H1 (cell line): ENCODE data around the gene ALPI. TPM values are rescaled to one million over a fixed set of nuclear protein-coding genes. Genes with fewer than 3 reads are reported as not detected.
A peak's percentile ranks its signal among the peaks of the same experiment; 100 is the strongest.

Experiments
- CTCF ChIA-PET: fragments of 300-600 bp; sonication (Branson Sonifier 250); formaldehyde crosslinking; loops from one replicate; lab custom pipeline; 2021; ENCODE audit not compliant: partially characterized antibody; lab: Charles Lee
- POLR2A ChIA-PET: fragments of 300-600 bp; sonication (Branson Sonifier 250); formaldehyde crosslinking; loops from one replicate; lab custom pipeline; 2021; ENCODE audit warnings: inconsistent platforms; ENCODE audit not compliant: partially characterized antibody; lab: Charles Lee
- DNase-seq, 2 experiments: peaks; one replicate each; pipeline versions ENCODE4 v3.0.0 to v3.0.0-alpha.2; 2010 to 2022; ENCODE audit warnings: low spot score in 2 of 2, low read depth in 1 of 2, mixed read lengths in 1 of 2
- FAIRE-seq: peaks from 2 replicates; lab custom pipeline; 2011; peaks lifted over from hg19 to GRCh38; lab: Jason Lieb, UNC
- H2AFZ ChIP-seq: 2 replicates; pipeline ENCODE4 v1.8.1; 2012; ENCODE audit warnings: low read length, inconsistent platforms
- H2AK5ac ChIP-seq: 2 replicates; pipeline ENCODE4 v1.6.1; 2013; ENCODE audit warnings: low read depth, low read length
- H2BK120ac ChIP-seq: replicated peaks from 2 replicates; pipeline ENCODE3; 2013; ENCODE audit warnings: low read depth, low read length, inconsistent platforms
- H2BK12ac ChIP-seq: 2 replicates; pipeline ENCODE4 v1.6.1; 2013; ENCODE audit warnings: low read depth, low read length
- H2BK15ac ChIP-seq: 2 replicates; pipeline ENCODE4 v1.6.1; 2013; ENCODE audit warnings: low read length
- H2BK20ac ChIP-seq: 2 replicates; pipeline ENCODE4 v1.6.1; 2013; ENCODE audit warnings: low read length
- H2BK5ac ChIP-seq: 2 replicates; pipeline ENCODE4 v1.6.1; 2013; ENCODE audit warnings: low read depth, low read length
- H3K14ac ChIP-seq: 2 replicates; pipeline ENCODE4 v1.6.1; 2013; ENCODE audit warnings: inconsistent platforms; ENCODE audit not compliant: insufficient read length
- H3K18ac ChIP-seq: 2 replicates; pipeline ENCODE4 v1.6.1; 2013; ENCODE audit warnings: low read length; ENCODE audit errors: extremely low read depth
- H3K23ac ChIP-seq: 2 replicates; pipeline ENCODE4 v1.6.1; 2013; ENCODE audit warnings: inconsistent platforms; ENCODE audit not compliant: insufficient read length
- H3K23me2 ChIP-seq: 2 replicates; pipeline ENCODE4 v1.6.1; 2013; ENCODE audit warnings: low read depth, low read length
- H3K27ac ChIP-seq: 2 replicates; pipeline ENCODE4 v1.6.1; 2011; ENCODE audit warnings: low read depth, low read length, inconsistent platforms
- H3K27me3 ChIP-seq, 4 experiments: replicated peaks in 1 of 4; 1 replicate in 1 of 4; 2 replicates in 3 of 4; pipeline versions ENCODE4 v1.6.1 to v1.8.1; 2011 to 2013; ENCODE audit warnings: low read length in 3 of 4, mild to moderate bottlenecking in 3 of 4, inconsistent platforms in 2 of 4, mixed read lengths in 2 of 4, moderate library complexity in 1 of 4; ENCODE audit not compliant: control insufficient read depth in 3 of 4, insufficient read depth in 3 of 4; ENCODE audit errors: extremely low read depth in 1 of 4
- H3K36me3 ChIP-seq, 4 experiments: 2 replicates each; pipeline versions ENCODE4 v1.6.1 to v1.8.1; 2011 to 2013; ENCODE audit warnings: mild to moderate bottlenecking in 4 of 4, low read length in 3 of 4, moderate library complexity in 2 of 4, control low read depth in 1 of 4, inconsistent platforms in 1 of 4; ENCODE audit not compliant: insufficient read depth in 4 of 4, control insufficient read depth in 2 of 4
- H3K4ac ChIP-seq: replicated peaks from 2 replicates; pipeline ENCODE3; 2013; ENCODE audit warnings: low read length, low read depth, mixed read lengths, inconsistent platforms; ENCODE audit not compliant: insufficient read length
- H3K4me1 ChIP-seq, 4 experiments: replicated peaks in 1 of 4; 1 replicate in 1 of 4; 2 replicates in 3 of 4; pipeline versions ENCODE4 v1.6.1 to v1.8.1; 2011 to 2013; ENCODE audit warnings: low read length in 3 of 4, inconsistent platforms in 2 of 4, mixed read lengths in 1 of 4; ENCODE audit not compliant: insufficient read depth in 4 of 4, control insufficient read depth in 3 of 4
- H3K4me2 ChIP-seq, 2 experiments: 2 replicates each; pipeline versions ENCODE4 v1.6.1 to v1.8.1; 2011 to 2013; ENCODE audit warnings: low read depth in 2 of 2, low read length in 2 of 2, control low read depth in 1 of 2, inconsistent platforms in 1 of 2, mild to moderate bottlenecking in 1 of 2; ENCODE audit not compliant: insufficient read depth in 1 of 2
- H3K4me3 ChIP-seq, 4 experiments: fragments of 200-600, 300-600 bp in 1 of 4; sonication (generic), shearing (Covaris generic), sonication (Bioruptor Twin) in 1 of 4; 2 replicates each; pipeline versions ENCODE4 v1.5.1 to v1.8.1; 2011 to 2016; ENCODE audit warnings: low read length in 4 of 4, low read depth in 3 of 4, control low read depth in 2 of 4, inconsistent platforms in 2 of 4, mild to moderate bottlenecking in 2 of 4, mixed read lengths in 1 of 4, moderate library complexity in 1 of 4; ENCODE audit not compliant: insufficient read depth in 2 of 4; ENCODE audit errors: extremely low read depth in 1 of 4
- H3K56ac ChIP-seq: replicated peaks from 2 replicates; pipeline ENCODE3; 2013; ENCODE audit warnings: low read depth, mild to moderate bottlenecking, mixed read lengths, low read length, inconsistent platforms; ENCODE audit not compliant: insufficient read length
- H3K79me1 ChIP-seq: 2 replicates; pipeline ENCODE4 v1.6.1; 2013; ENCODE audit warnings: low read depth, low read length, control low read depth
- H3K79me2 ChIP-seq, 2 experiments: 2 replicates each; pipeline versions ENCODE4 v1.6.1 to v1.8.1; 2012 to 2013; ENCODE audit warnings: low read length in 2 of 2, mild to moderate bottlenecking in 2 of 2, inconsistent platforms in 1 of 2; ENCODE audit not compliant: insufficient read depth in 2 of 2, control insufficient read depth in 1 of 2
- H3K9ac ChIP-seq, 4 experiments: replicated peaks in 1 of 4; 1 replicate in 1 of 4; 2 replicates in 3 of 4; pipeline versions ENCODE4 v1.6.1 to v1.8.1; 2011 to 2013; ENCODE audit warnings: low read depth in 3 of 4, low read length in 3 of 4, control low read depth in 2 of 4, mild to moderate bottlenecking in 2 of 4, moderate library complexity in 2 of 4, inconsistent platforms in 1 of 4; ENCODE audit errors: extremely low read depth in 1 of 4
- H3K9me3 ChIP-seq, 2 experiments: 2 replicates each; pipeline versions ENCODE4 v1.6.1 to v1.8.1; 2012 to 2013; ENCODE audit warnings: mild to moderate bottlenecking in 2 of 2, moderate library complexity in 2 of 2, control low read depth in 1 of 2, inconsistent platforms in 1 of 2, low read depth in 1 of 2, low read length in 1 of 2, mixed read lengths in 1 of 2; ENCODE audit not compliant: insufficient read depth in 2 of 2
- H4K20me1 ChIP-seq, 2 experiments: replicated peaks in 1 of 2; 2 replicates each; pipeline versions ENCODE3 to v1.8.1; 2011 to 2013; ENCODE audit warnings: inconsistent platforms in 2 of 2, low read length in 2 of 2, mild to moderate bottlenecking in 1 of 2; ENCODE audit not compliant: insufficient read depth in 2 of 2, control insufficient read depth in 1 of 2
- H4K5ac ChIP-seq: 2 replicates; pipeline ENCODE4 v1.6.1; 2013; ENCODE audit warnings: low read length, low read depth, mixed read lengths, inconsistent platforms; ENCODE audit not compliant: insufficient read length
- H4K8ac ChIP-seq: 2 replicates; pipeline ENCODE4 v1.8.0; 2013; ENCODE audit warnings: mild to moderate bottlenecking, moderate library complexity, low read length, inconsistent platforms; ENCODE audit not compliant: insufficient read depth; ENCODE audit errors: extremely low read depth
- H4K91ac ChIP-seq: replicated peaks from 2 replicates; pipeline ENCODE3; 2013; ENCODE audit warnings: low read length, mixed read lengths, inconsistent platforms; ENCODE audit not compliant: insufficient read length
- ASH2L ChIP-seq: fragments of 200-600, 300-600 bp; sonication (generic); IDR thresholded peaks from one replicate; pipeline ENCODE4 v1.7.1; 2017; ENCODE audit warnings: low read length
- ATF2 ChIP-seq: IDR thresholded peaks from 2 replicates; pipeline ENCODE4 v1.6.1; 2012; ENCODE audit warnings: low read length, inconsistent platforms
- CHD1 ChIP-seq: IDR thresholded peaks from 2 replicates; pipeline ENCODE4 v1.6.1; 2012; ENCODE audit warnings: low read depth, low read length, improper control_type of control experiment
- EP300 ChIP-seq, 2 experiments: IDR thresholded peaks; 1 replicate in 1 of 2; 2 replicates in 1 of 2; pipeline ENCODE4 v1.6.1; 2011 to 2012; ENCODE audit warnings: low read depth in 2 of 2, low read length in 2 of 2, mild to moderate bottlenecking in 2 of 2, borderline replicate concordance in 1 of 2, inconsistent platforms in 1 of 2, moderate library complexity in 1 of 2
- RNF2 ChIP-seq: fragments of 200-900, 300-1000 bp; sonication (generic); IDR thresholded peaks from 2 replicates; pipeline ENCODE4 v1.7.1; 2016; ENCODE audit warnings: borderline replicate concordance, low read depth, mild to moderate bottlenecking, antibody characterized with exemption, low read length; ENCODE audit not compliant: poor library complexity, severe bottlenecking; ENCODE audit errors: missing control alignments
- SUZ12 ChIP-seq: fragments of 200-600 bp; sonication (generic); IDR thresholded peaks from 2 replicates; pipeline ENCODE4 v1.6.1; 2012; ENCODE audit warnings: mild to moderate bottlenecking, inconsistent platforms, low read length, moderate library complexity, mixed read lengths
- WGBS, 2 experiments: shearing (Covaris generic) in 1 of 2; methylation state at CpG; one replicate each; pipeline versions ENCODE4 v1.1.6 to v1.1.7; 2013 to 2015; ENCODE audit warnings: low lambda C conversion rate in 2 of 2, mixed read lengths in 2 of 2, inconsistent platforms in 1 of 2, low coverage in 1 of 2, missing lambda C conversion rate in 1 of 2; ENCODE audit not compliant: insufficient replicate concordance in 2 of 2, insufficient coverage in 1 of 2, insufficient read length in 1 of 2; ENCODE audit errors: extremely low coverage in 1 of 2, missing lambda C conversion rate in 1 of 2; 5-methylcytosine and 5-hydroxymethylcytosine counted together
- polyA plus RNA-seq, 7 experiments: library from polyadenylated mRNA; depleted of rRNA in 3 of 7; stranded (reverse) in 5 of 7; unstranded in 2 of 7; fragments of >200 nt in 5 of 7; fragments of 200-250 nt in 2 of 7; gene quantifications; 1 replicate in 5 of 7; 2 replicates in 1 of 7; 4 replicates in 1 of 7; pipeline versions ENCODE4 v1.2.1 to v1.2.3, GENCODE V29; 2011 to 2013; ENCODE audit warnings: missing spikeins in 2 of 7, mixed read lengths in 2 of 7
- total RNA-seq: library from RNA; stranded (reverse); fragmentation: NEBNext Ultra II Directional; extraction: Animal tissue kit (Norgen Biotek cat#: 25700); gene quantifications from 2 replicates; pipeline ENCODE4 v1.2.1, GENCODE V29; 2021
- TF ChIP-seq, protein P1 (sequence below): IDR thresholded peaks from 2 replicates; pipeline ENCODE4 v1.6.1; 2011; ENCODE audit warnings: low read length, improper control_type of control experiment
- TF ChIP-seq, protein P2 (sequence below): IDR thresholded peaks from 2 replicates; pipeline ENCODE4 v1.6.1; 2012; ENCODE audit warnings: inconsistent platforms

Gene ALPI
- total and polyA plus RNA-seq, 2 of the 8 experiments (the other 6 are each of a cell fraction or from before 2014, with no cell fraction given): not detected

DNA sequence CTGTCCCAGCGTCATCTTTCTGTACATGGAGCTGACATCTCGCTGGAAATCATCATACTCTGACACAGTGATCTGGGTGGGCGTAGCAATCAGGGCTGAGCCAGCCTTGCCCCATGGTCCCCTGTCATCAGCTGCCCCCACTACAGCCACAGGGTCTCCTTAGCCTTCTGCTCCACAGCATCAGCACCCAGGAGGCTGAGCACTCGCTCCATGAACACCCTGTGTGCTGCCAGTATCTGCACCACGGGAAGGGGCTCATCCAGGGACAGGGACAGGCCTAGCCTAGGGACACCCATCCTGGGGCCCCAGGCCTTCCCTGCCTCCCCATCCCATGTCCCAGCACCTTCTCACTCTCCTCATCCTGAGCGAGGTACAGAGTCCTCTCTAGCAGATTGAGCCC, 37.9 kb upstream of the ALPI start:
- POLR2A ChIA-PET: interaction anchor here (1.2 to 7.0 kb wide), 9 partner anchors 7 to 93 kb away, joined by 4 to 57 read pairs (median 5); partner anchors contain the start of gene ALPG
- H3K4me3 ChIP-seq: peak overlapping the region; percentile 69 to 95 (median 76); a peak in 6 of 8 replicates
- no peak for FAIRE-seq
- TF ChIP-seq ASH2L (no peak), ATF2 (no peak), SUZ12 (no peak), EP300 (IDR thresholded peaks at IDR 0.05; ENCODE audit: borderline replicate concordance in 1 of 2, low read depth in 2 of 2, low read length in 2 of 2) (no peak), RNF2 (no peak), CHD1 (no peak)
- TF ChIP-seq, protein P1, sequence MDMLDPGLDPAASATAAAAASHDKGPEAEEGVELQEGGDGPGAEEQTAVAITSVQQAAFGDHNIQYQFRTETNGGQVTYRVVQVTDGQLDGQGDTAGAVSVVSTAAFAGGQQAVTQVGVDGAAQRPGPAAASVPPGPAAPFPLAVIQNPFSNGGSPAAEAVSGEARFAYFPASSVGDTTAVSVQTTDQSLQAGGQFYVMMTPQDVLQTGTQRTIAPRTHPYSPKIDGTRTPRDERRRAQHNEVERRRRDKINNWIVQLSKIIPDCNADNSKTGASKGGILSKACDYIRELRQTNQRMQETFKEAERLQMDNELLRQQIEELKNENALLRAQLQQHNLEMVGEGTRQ: no peak
- TF ChIP-seq, protein P2, sequence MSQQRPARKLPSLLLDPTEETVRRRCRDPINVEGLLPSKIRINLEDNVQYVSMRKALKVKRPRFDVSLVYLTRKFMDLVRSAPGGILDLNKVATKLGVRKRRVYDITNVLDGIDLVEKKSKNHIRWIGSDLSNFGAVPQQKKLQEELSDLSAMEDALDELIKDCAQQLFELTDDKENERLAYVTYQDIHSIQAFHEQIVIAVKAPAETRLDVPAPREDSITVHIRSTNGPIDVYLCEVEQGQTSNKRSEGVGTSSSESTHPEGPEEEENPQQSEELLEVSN: no peak

More for the DNA sequence above, 37.9 kb upstream of the ALPI start:
- Histone ChIP-seq H3K36me3 (peaks cover 8 to 58% (median 33%) of the 10 kb centered on the region in 4 experiments), H2BK12ac (peak overlapping the region; percentile 75; the same call in 1 of the 2 replicates), H3K79me2 (peaks cover 0 to 44% of the 10 kb centered on the region in 2 experiments; a peak in 2 of 4 replicates), H3K9me3 (no peaks in the 10 kb centered on the region), H3K79me1 (peaks cover 4% of the 10 kb centered on the region), H4K5ac (peak overlapping the region; percentile 18), H2BK20ac (no peak overlapping the region), H3K27me3 (peaks cover 12 to 40% (median 36%) of the 10 kb centered on the region in 4 experiments), H3K9ac (peak overlapping the region in 3 of 4 experiments; percentile 60 to 67 (median 64); a peak in 2 of 7 replicates), H3K56ac (no peak overlapping the region), H4K20me1 (peaks cover 5 to 13% of the 10 kb centered on the region in 2 experiments), H3K23me2 (peaks cover 23% of the 10 kb centered on the region; the same call in 1 of the 2 replicates), H3K14ac (no peak overlapping the region), H2BK5ac (no peak overlapping the region), H3K27ac (no peak overlapping the region), H3K4me2 (peak overlapping the region; percentile 77 to 88), H2AFZ (no peak overlapping the region), H4K8ac (no peak overlapping the region; the same call in 1 of the 2 replicates), H3K4ac (peak overlapping the region; percentile 41), H3K18ac (peak overlapping the region; percentile 90; the same call in 1 of the 2 replicates), H4K91ac (peak overlapping the region; percentile 34), H3K23ac (no peak overlapping the region), H2BK15ac (peak overlapping the region; percentile 88; the same call in 1 of the 2 replicates), H3K4me1 (peaks cover 4 to 34% (median 22%) of the 10 kb centered on the region in 4 experiments), H2BK120ac (no peak overlapping the region), H2AK5ac (no peak overlapping the region)
- 68% methylated on average over 5 of the region's 6 CpGs; no CpG with 5 or more reads in 1 of the 2 experiments for WGBS, 2 experiments
- no peak for DNase-seq
- CTCF ChIA-PET: interaction anchor here (1.1 to 9.8 kb wide), 10 partner anchors 12 to 102 kb away, joined by 3 to 80 read pairs (median 6); partner anchors contain the start of gene PRSS56
